HG03045 (cell line): ENCODE data around the gene SAYSD1.

Experiments
- ATAC-seq: cut with Tn5 transposase; IDR thresholded peaks from one replicate; pipeline ENCODE4 v1.9.1; 2021; ENCODE audit warnings: mild to moderate bottlenecking, moderate library complexity; ENCODE audit not compliant: unreplicated experiment

SAYSD1 gene

GRCh38 chr6:39080246-39080875 is 34.6 kb downstream of the SAYSD1 start:
- no peak for ATAC-seq

- ATAC-seq: no peak
Measured at GRCh38 chr6:39079197-39080125, 35.5 kb downstream of the SAYSD1 start.

- ATAC-seq: no peak
Measured at GRCh38 chr6:39078695-39079094, 36.3 kb downstream of the SAYSD1 start.

- no peak for ATAC-seq
Measured at GRCh38 chr6:39077882-39078594, 36.9 kb downstream of the SAYSD1 start.

GRCh38 chr6:39076623-39077535 is 38.1 kb downstream of the SAYSD1 start:
- no peak for ATAC-seq

GRCh38 chr6:39075807-39076622 is 39.0 kb downstream of the SAYSD1 start:
- ATAC-seq: no peak

GRCh38 chr6:39075010-39075686 is 39.8 kb downstream of the SAYSD1 start:
- no peak for ATAC-seq

- no peak for ATAC-seq
Measured at GRCh38 chr6:39074486-39074885, 40.5 kb downstream of the SAYSD1 start.

GRCh38 chr6:39073471-39074355 is 41.3 kb downstream of the SAYSD1 start:
- no peak for ATAC-seq

GRCh38 chr6:39072830-39073229 is 42.2 kb downstream of the SAYSD1 start:
- ATAC-seq: no peak

- no peak for ATAC-seq
Measured at GRCh38 chr6:39068391-39068790, 46.6 kb downstream of the SAYSD1 start.

- no peak for ATAC-seq
Measured at GRCh38 chr6:39065561-39065960, 49.4 kb downstream of the SAYSD1 start.

GRCh38 chr6:39063526-39063925 is 51.5 kb downstream of the SAYSD1 start:
- ATAC-seq: no peak

- no peak for ATAC-seq
Measured at GRCh38 chr6:39062014-39062740, 52.8 kb downstream of the SAYSD1 start.

- ATAC-seq: no peak
Measured at GRCh38 chr6:39061588-39061987, 53.4 kb downstream of the SAYSD1 start.

GRCh38 chr6:39061182-39061581 is 53.8 kb downstream of the SAYSD1 start:
- ATAC-seq: no peak

- ATAC-seq: no peak
Measured at GRCh38 chr6:39060467-39061160, 54.4 kb downstream of the SAYSD1 start.
